ENCODE results near the gene ACTN2.
A peak's percentile ranks its signal among the peaks of the same experiment; 100 is the strongest.
"Not testable (repeated sequence)": the region's sequence is repeated elsewhere in the genome, so short reads cannot be mapped to it uniquely, and the experiment has no call there.

Gene ACTN2

GRCh38 chr1:236685917-236686814, at the start of gene ACTN2:
ACTN2 (plus strand) TSS chr1:236686499; CDS start chr1:236686674, 175 bp downstream.
- DNase-seq, result peak in 5 of 6 experiments; percentile 8 to 41 (median 24)

- no peak for DNase-seq
Observed at GRCh38 chr1:236638945-236639344, 47.4 kb upstream of the ACTN2 start.

- DNase-seq, result no peak
Observed at GRCh38 chr1:236639686-236640085, 46.6 kb upstream of the ACTN2 start.

GRCh38 chr1:236642763-236643162, 43.5 kb upstream of the ACTN2 start:
- no peak for DNase-seq

GRCh38 chr1:236645016-236645680, 41.2 kb upstream of the ACTN2 start:
- no peak for DNase-seq

GRCh38 chr1:236654511-236654910, 31.8 kb upstream of the ACTN2 start:
- no peak for DNase-seq

- DNase-seq, result no peak
Observed at GRCh38 chr1:236654957-236655356, 31.3 kb upstream of the ACTN2 start.

- no peak for DNase-seq
Observed at GRCh38 chr1:236657398-236657797, 28.9 kb upstream of the ACTN2 start.

- DNase-seq, result no peak
Observed at GRCh38 chr1:236659792-236660587, 26.3 kb upstream of the ACTN2 start.

- DNase-seq, result no peak
Observed at GRCh38 chr1:236663934-236664333, 22.4 kb upstream of the ACTN2 start.

GRCh38 chr1:236668909-236669308, 17.4 kb upstream of the ACTN2 start:
- not testable (repeated sequence) for DNase-seq

GRCh38 chr1:236670060-236670459, 16.2 kb upstream of the ACTN2 start:
- no peak for DNase-seq

- no peak for DNase-seq
Observed at GRCh38 chr1:236673289-236673919, 12.9 kb upstream of the ACTN2 start.

GRCh38 chr1:236677641-236678235, 8.6 kb upstream of the ACTN2 start:
- DNase-seq, result no peak

GRCh38 chr1:236681219-236681618, 5.1 kb upstream of the ACTN2 start:
- no peak for DNase-seq

GRCh38 chr1:236685205-236685916, 938 bp upstream of the ACTN2 start:
- DNase-seq, result peak in 1 of 6 experiments; percentile 2

GRCh38 chr1:236686815-236687160, 489 bp downstream of the ACTN2 start:
- DNase-seq, result no peak

- DNase-seq, result no peak
Observed at GRCh38 chr1:236687273-236687672, 974 bp downstream of the ACTN2 start.

- no peak for DNase-seq
Observed at GRCh38 chr1:236688705-236689104, 2.4 kb downstream of the ACTN2 start.

GRCh38 chr1:236689713-236690569, 3.6 kb downstream of the ACTN2 start:
- DNase-seq, result no peak

- DNase-seq, result no peak
Observed at GRCh38 chr1:236691348-236691747, 5.0 kb downstream of the ACTN2 start.

Data from stimulated activated naive CD4-positive, alpha-beta T cell (primary cell).